Natural killer cell (primary cell): ENCODE measurements around the gene IFT80. TPM values are rescaled to one million over a fixed set of nuclear protein-coding genes. Genes with fewer than 3 reads are reported as not detected.

Experiments
- ATAC-seq, 3 donors: fragments of 150-1000 bp in 2 of 3; fragments of 200-7000 bp in 1 of 3; cut with Tn5 transposase; 1 replicate in 1 of 3; 2 replicates in 2 of 3; pipeline ENCODE4 v1.10.0; 2021; ENCODE audit warnings: mild to moderate bottlenecking in 2 of 3, moderate library complexity in 2 of 3
- DNase-seq, 2 donors: peaks; one replicate each; pipeline versions ENCODE4 v3.0.0 to v3.0.0-alpha.2; 2013 to 2021; ENCODE audit warnings: mixed read lengths in 1 of 2
- H3K27ac ChIP-seq: one replicate; pipeline ENCODE4 v1.5.1; 2013; ENCODE audit warnings: mild to moderate bottlenecking, low read length
- H3K27me3 ChIP-seq: one replicate; pipeline ENCODE4 v1.6.1; 2013; ENCODE audit warnings: low read length; ENCODE audit not compliant: control insufficient read depth, insufficient read depth
- H3K36me3 ChIP-seq: one replicate; pipeline ENCODE4 v1.6.1; 2013; ENCODE audit warnings: low read length; ENCODE audit not compliant: control insufficient read depth, insufficient read depth
- H3K4me1 ChIP-seq: one replicate; pipeline ENCODE4 v1.6.1; 2013; ENCODE audit warnings: low read length; ENCODE audit not compliant: control insufficient read depth, insufficient read depth
- H3K4me3 ChIP-seq: one replicate; pipeline ENCODE4 v1.5.1; 2013; ENCODE audit warnings: low read length
- H3K9me3 ChIP-seq: one replicate; pipeline ENCODE4 v1.6.1; 2013; ENCODE audit warnings: low read length; ENCODE audit not compliant: control insufficient read depth, insufficient read depth
- H3K27ac Mint-ChIP-seq, 2 donors: one replicate each; pipeline ENCODE4 v1.8.0; 2022; ENCODE audit warnings: mild to moderate bottlenecking in 2 of 2, mixed read lengths in 2 of 2, moderate library complexity in 1 of 2
- H3K27me3 Mint-ChIP-seq, 2 donors: one replicate each; pipeline ENCODE4 v1.8.0; 2022; ENCODE audit warnings: low read depth in 2 of 2, mixed read lengths in 2 of 2
- H3K36me3 Mint-ChIP-seq: one replicate; pipeline ENCODE4 v1.8.0; 2022; ENCODE audit warnings: mixed read lengths
- H3K4me1 Mint-ChIP-seq, 2 donors: one replicate each; pipeline ENCODE4 v1.8.0; 2022; ENCODE audit warnings: mixed read lengths in 2 of 2
- H3K4me3 Mint-ChIP-seq: one replicate; pipeline ENCODE4 v1.8.0; 2022; ENCODE audit warnings: mild to moderate bottlenecking, moderate library complexity, mixed read lengths
- H3K9me3 Mint-ChIP-seq, 2 donors: one replicate each; pipeline ENCODE4 v1.8.0; 2022; ENCODE audit warnings: mixed read lengths in 2 of 2
- WGBS: methylation state at CpG from one replicate; pipeline ENCODE4 v1.1.7; 2013; ENCODE audit warnings: missing lambda C conversion rate; ENCODE audit not compliant: insufficient coverage; 5-methylcytosine and 5-hydroxymethylcytosine counted together
- intact Hi-C: fragments of 100-400 bp; cut with micrococcal nuclease; formaldehyde crosslinking; loops from one replicate; pipeline ENCODE4 v1.14.2; 2022
- total RNA-seq, 4 donors: library from RNA; stranded (reverse); fragments of 120-200 nt in 1 of 4; gene quantifications; one replicate each; pipeline versions ENCODE4 v1.2.3 to v1.2.4, GENCODE V29; 2013 to 2022
- TF ChIP-seq, protein P1 (sequence below): fragments of 200-600 bp; IDR thresholded peaks from one replicate; pipeline ENCODE4 v1.8.0; 2022; ENCODE audit warnings: antibody characterized with exemption

Gene IFT80
- total RNA-seq, 3 donors from 2014 or later (not counting 1 experiment from before 2014, with no cell fraction given), result 22.6 to 22.9 (median 22.9) TPM

DNA sequence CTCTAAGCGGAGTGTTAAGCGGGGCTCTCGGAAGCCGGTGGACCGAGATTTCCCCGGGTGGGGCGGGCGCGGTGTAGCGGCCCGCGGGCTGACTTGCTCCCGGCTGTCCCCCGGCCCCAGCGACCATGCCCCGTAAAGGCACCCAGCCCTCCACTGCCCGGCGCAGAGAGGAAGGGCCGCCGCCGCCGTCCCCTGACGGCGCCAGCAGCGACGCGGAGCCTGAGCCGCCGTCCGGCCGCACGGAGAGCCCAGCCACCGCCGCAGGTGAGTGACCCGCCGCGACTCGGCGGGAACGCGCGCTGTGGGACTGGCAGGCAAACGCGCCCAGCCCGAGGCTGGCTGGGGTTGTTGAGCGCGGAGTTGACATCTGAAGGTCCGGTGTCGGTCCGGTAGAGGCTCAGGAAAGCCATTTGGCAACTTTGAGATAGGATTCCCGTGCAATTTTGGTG lies 1.7 kb upstream of the IFT80 start:
- Histone ChIP-seq H3K27me3 (no peaks in the 10 kb centered on the region), H3K27ac (peak overlapping the region; percentile 71), H3K9me3 (no peaks in the 10 kb centered on the region), H3K4me3 (peak overlapping the region; percentile 94), H3K4me1 (peaks cover 13% of the 10 kb centered on the region), H3K36me3 (no peaks in the 10 kb centered on the region)
- under 1% methylated on average over 51 of the region's 51 CpGs for WGBS
- peaks cover 50 to 59% of the 10 kb centered on the region in 2 donors for H3K4me1 Mint-ChIP-seq
- H3K27me3 Mint-ChIP-seq, result no peaks in the 10 kb centered on the region
- peak; percentile 24 to 39 for DNase-seq
- H3K4me3 Mint-ChIP-seq, result peak overlapping the region; percentile 99
- H3K27ac Mint-ChIP-seq, result peak overlapping the region; percentile 98 to 100
- H3K9me3 Mint-ChIP-seq, result no peaks in the 10 kb centered on the region
- peaks cover 7% of the 10 kb centered on the region for H3K36me3 Mint-ChIP-seq
- peak in 1 of 3 donors; percentile 1 for ATAC-seq
- TF ChIP-seq, protein P1, sequence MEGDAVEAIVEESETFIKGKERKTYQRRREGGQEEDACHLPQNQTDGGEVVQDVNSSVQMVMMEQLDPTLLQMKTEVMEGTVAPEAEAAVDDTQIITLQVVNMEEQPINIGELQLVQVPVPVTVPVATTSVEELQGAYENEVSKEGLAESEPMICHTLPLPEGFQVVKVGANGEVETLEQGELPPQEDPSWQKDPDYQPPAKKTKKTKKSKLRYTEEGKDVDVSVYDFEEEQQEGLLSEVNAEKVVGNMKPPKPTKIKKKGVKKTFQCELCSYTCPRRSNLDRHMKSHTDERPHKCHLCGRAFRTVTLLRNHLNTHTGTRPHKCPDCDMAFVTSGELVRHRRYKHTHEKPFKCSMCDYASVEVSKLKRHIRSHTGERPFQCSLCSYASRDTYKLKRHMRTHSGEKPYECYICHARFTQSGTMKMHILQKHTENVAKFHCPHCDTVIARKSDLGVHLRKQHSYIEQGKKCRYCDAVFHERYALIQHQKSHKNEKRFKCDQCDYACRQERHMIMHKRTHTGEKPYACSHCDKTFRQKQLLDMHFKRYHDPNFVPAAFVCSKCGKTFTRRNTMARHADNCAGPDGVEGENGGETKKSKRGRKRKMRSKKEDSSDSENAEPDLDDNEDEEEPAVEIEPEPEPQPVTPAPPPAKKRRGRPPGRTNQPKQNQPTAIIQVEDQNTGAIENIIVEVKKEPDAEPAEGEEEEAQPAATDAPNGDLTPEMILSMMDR, result no peak
- intact Hi-C loops, result loop anchor here (2.0 kb wide), 1 partner anchor 354 kb away; no protein-coding TSS in a partner anchor

DNA sequence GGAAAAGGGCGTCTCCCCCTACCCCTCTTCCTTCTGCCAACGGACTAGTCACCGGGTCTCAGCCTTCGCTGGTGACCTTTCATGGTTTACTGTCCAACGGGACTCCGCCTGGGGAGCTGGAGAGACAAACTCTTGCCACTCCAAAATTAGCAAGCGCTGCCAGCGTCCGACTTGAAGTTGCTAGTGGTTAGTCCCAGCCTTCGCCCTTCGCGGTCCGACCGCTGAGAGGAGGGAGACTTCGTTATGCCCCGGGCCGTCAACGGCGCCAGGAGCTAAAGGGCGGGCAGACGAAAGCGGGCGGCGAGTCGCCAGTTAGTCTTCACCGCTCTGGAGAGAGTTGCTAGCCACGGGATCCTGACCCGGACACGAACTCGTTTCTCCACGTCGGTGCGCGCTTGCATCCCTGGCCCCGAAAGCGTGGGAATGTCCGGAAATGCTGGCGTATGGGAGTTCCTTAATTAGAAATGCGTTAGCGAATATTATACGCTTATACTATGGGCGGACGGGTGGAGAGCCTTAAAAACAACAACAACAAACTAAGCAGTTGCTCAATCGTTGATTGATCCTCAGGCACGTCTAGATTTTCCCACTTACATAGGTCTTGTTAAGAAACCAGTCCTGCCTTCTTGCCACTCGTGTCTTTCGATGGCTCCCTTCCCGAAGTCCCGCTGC lies 1.1 kb upstream of the IFT80 start:
- Mint-ChIP-seq H3K27me3 (no peaks in the 10 kb centered on the region), H3K36me3 (peaks cover 7% of the 10 kb centered on the region), H3K4me1 (peaks cover 50 to 59% of the 10 kb centered on the region in 2 donors), H3K9me3 (no peaks in the 10 kb centered on the region), H3K4me3 (peak overlapping the region; percentile 99), H3K27ac (peak overlapping the region; percentile 98 to 100)
- H3K4me3 ChIP-seq, result peak overlapping the region; percentile 94
- H3K36me3 ChIP-seq, result no peaks in the 10 kb centered on the region
- ATAC-seq, result no peak
- peaks cover 13% of the 10 kb centered on the region for H3K4me1 ChIP-seq
- DNase-seq, result peak; percentile 38 to 51
- H3K9me3 ChIP-seq, result no peaks in the 10 kb centered on the region
- WGBS, result under 1% methylated on average over 49 of the region's 49 CpGs
- H3K27me3 ChIP-seq, result no peaks in the 10 kb centered on the region
- TF ChIP-seq, protein P1, result no peak
- H3K27ac ChIP-seq, result peak overlapping the region; percentile 71
- intact Hi-C loops, result loop anchor here (2.0 kb wide), 1 partner anchor 355 kb away; no protein-coding TSS in a partner anchor

DNA sequence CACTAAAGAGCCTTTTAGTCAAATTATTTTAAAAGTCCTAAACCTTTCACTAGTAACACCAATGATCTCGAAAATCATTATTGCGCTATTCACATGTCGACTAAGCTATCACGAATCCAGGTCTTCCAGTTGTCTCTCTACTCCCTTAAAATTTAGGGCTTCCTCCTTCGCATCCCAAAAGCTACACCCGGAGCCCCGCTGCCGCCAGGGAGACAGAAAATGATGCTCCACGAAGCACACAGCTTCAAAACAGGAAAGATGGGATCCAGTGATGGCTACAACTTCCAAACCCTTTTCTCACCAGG lies 253 bp downstream of the IFT80 start:
- Mint-ChIP-seq H3K36me3 (peaks cover 7% of the 10 kb centered on the region), H3K27ac (peak overlapping the region; percentile 98 to 100), H3K4me1 (peaks cover 41 to 47% of the 10 kb centered on the region in 2 donors), H3K27me3 (no peaks in the 10 kb centered on the region), H3K4me3 (peak overlapping the region; percentile 99), H3K9me3 (no peaks in the 10 kb centered on the region)
- H3K4me1 ChIP-seq, result peaks cover 13% of the 10 kb centered on the region
- DNase-seq (no peak), ATAC-seq (peak; percentile 1 to 3 (median 2))
- intact Hi-C loops, result loop anchor here (1.0 to 5.0 kb wide), 3 partner anchors 51 to 824 kb away; partner anchors contain the start of genes KPNA4, NMD3 and TRIM59
- peak overlapping the region; percentile 94 for H3K4me3 ChIP-seq
- TF ChIP-seq, protein P1, result no peak
- no peaks in the 10 kb centered on the region for H3K27me3 ChIP-seq
- no peaks in the 10 kb centered on the region for H3K9me3 ChIP-seq
- peak overlapping the region; percentile 71 for H3K27ac ChIP-seq
- no peaks in the 10 kb centered on the region for H3K36me3 ChIP-seq
- WGBS, result under 1% methylated on average over 9 of the region's 9 CpGs
